K562 (cell line): ENCODE data around the gene GAMT. TPM values are rescaled to one million over a fixed set of nuclear protein-coding genes. Genes with fewer than 3 reads are reported as not detected.

ENCODE experiments used
- ATAC-seq: fragments of 200-7000 bp; cut with Tn5 transposase; 3 replicates; pipeline ENCODE4 v1.9.1; 2020; ENCODE audit warnings: moderate library complexity
- BruUV-seq: library from RNA; stranded (reverse); fragments of 400-500 nt; replicated peaks from 2 replicates; lab custom pipeline; 2021; lab: Mats Ljungman, UMichigan
- CTCF ChIA-PET: fragments of 300-600 bp; formaldehyde crosslinking; extraction: SDS; loops from one replicate; lab custom pipeline; 2021; ENCODE audit warnings: low intra/inter-chr PET ratio; lab: Yijun Ruan, JAX
- POLR2A ChIA-PET: fragments of 300-600, 350-650 bp; sonication (Branson Sonifier 250); formaldehyde crosslinking; extraction: SDS; loops from one replicate; lab custom pipeline; 2021; ENCODE audit warnings: antibody characterized with exemption, inconsistent platforms; lab: Yijun Ruan, JAX
- DNase-seq, 4 experiments: peaks; one replicate each; pipeline versions ENCODE4 v3.0.0 to v3.0.0-alpha.2; 2011 to 2018; ENCODE audit warnings: low spot score in 3 of 4, mixed read lengths in 3 of 4; ENCODE audit errors: extremely low read depth in 1 of 4
- FAIRE-seq: peaks from 2 replicates; lab custom pipeline; 2011; peaks lifted over from hg19 to GRCh38; lab: Jason Lieb, UNC
- H2AFZ ChIP-seq: 2 replicates; pipeline ENCODE4 v1.6.0; 2011; ENCODE audit warnings: low read depth, low read length, control low read depth, inconsistent platforms
- H3K27ac ChIP-seq: fragments of 200-600 bp; 3 replicates; pipeline ENCODE4 v1.8.0; 2011; ENCODE audit warnings: low read depth, mild to moderate bottlenecking, control low read depth, inconsistent platforms, low read length, moderate library complexity, mixed read lengths; ENCODE audit errors: extremely low read depth
- H3K27me3 ChIP-seq, 2 experiments: fragments of 300-600 bp in 1 of 2; 2 replicates in 1 of 2; 3 replicates in 1 of 2; pipeline versions ENCODE4 v1.6.0 to v1.8.0; 2011; ENCODE audit warnings: inconsistent platforms in 2 of 2, low read length in 2 of 2, mild to moderate bottlenecking in 1 of 2, mixed read lengths in 1 of 2, moderate library complexity in 1 of 2; ENCODE audit not compliant: control insufficient read depth in 2 of 2, insufficient read depth in 2 of 2
- H3K36me3 ChIP-seq: fragments of 300-600 bp; 3 replicates; pipeline ENCODE4 v1.8.0; 2011; ENCODE audit warnings: mild to moderate bottlenecking, low read length, inconsistent platforms; ENCODE audit not compliant: control insufficient read depth, insufficient read depth
- H3K4me1 ChIP-seq, 2 experiments: fragments of 200-600 bp in 1 of 2; replicated peaks in 1 of 2; 2 replicates in 1 of 2; 3 replicates in 1 of 2; pipeline versions ENCODE4 v1.5.1 to v1.8.0; 2011; ENCODE audit warnings: inconsistent platforms in 2 of 2, low read length in 2 of 2, mild to moderate bottlenecking in 1 of 2, mixed read lengths in 1 of 2, moderate library complexity in 1 of 2; ENCODE audit not compliant: control insufficient read depth in 2 of 2, insufficient read depth in 2 of 2
- H3K4me2 ChIP-seq: 2 replicates; pipeline ENCODE4 v1.6.1; 2011; ENCODE audit warnings: low read length, control low read depth, inconsistent platforms, mixed read lengths; ENCODE audit not compliant: insufficient read depth
- H3K4me3 ChIP-seq: fragments of 200-600 bp; sonication (generic), shearing (Covaris generic); 2 replicates; pipeline ENCODE4 v1.5.1; 2016; ENCODE audit warnings: control low read depth, inconsistent platforms
- H3K79me2 ChIP-seq: fragments of 200-600 bp; 3 replicates; pipeline ENCODE4 v1.8.0; 2011; ENCODE audit warnings: low read length, inconsistent platforms; ENCODE audit not compliant: control insufficient read depth, insufficient read depth
- H3K9ac ChIP-seq, 2 experiments: 2 replicates each; pipeline versions ENCODE4 v1.6.0 to v1.6.1; 2011; ENCODE audit warnings: low read depth in 2 of 2, low read length in 2 of 2, control low read depth in 1 of 2, inconsistent platforms in 1 of 2, mild to moderate bottlenecking in 1 of 2, mixed read lengths in 1 of 2; ENCODE audit not compliant: insufficient read depth in 1 of 2
- H3K9me1 ChIP-seq: one replicate; pipeline ENCODE4 v1.6.0; 2011; ENCODE audit warnings: inconsistent platforms, mild to moderate bottlenecking, low read length, moderate library complexity; ENCODE audit not compliant: control insufficient read depth, insufficient read depth
- H3K9me3 ChIP-seq: replicated peaks from 2 replicates; pipeline ENCODE4 v1.5.1; 2011; ENCODE audit warnings: low read depth, low read length, inconsistent platforms; ENCODE audit not compliant: control insufficient read depth, insufficient read depth
- H4K20me1 ChIP-seq: replicated peaks from 2 replicates; pipeline ENCODE4 v1.6.1; 2011; ENCODE audit warnings: low read length, inconsistent platforms, mixed read lengths; ENCODE audit not compliant: control insufficient read depth, insufficient read depth
- HNRNPL ChIP-seq: fragments of 200-400 bp; formaldehyde crosslinking; IDR thresholded peaks from 2 replicates; pipeline ENCODE4 v1.6.1; 2017; ENCODE audit warnings: low read depth, mild to moderate bottlenecking, low read length
- NFIC ChIP-seq: fragments of 450-650 bp; IDR thresholded peaks from 2 replicates; pipeline ENCODE4 v1.6.1; 2017; ENCODE audit warnings: mild to moderate bottlenecking, inconsistent platforms
- PCBP1 ChIP-seq: fragments of 200-400 bp; formaldehyde crosslinking; IDR thresholded peaks from 2 replicates; pipeline ENCODE4 v1.6.1; 2018; ENCODE audit warnings: mild to moderate bottlenecking, low read depth, low read length; ENCODE audit not compliant: poor library complexity, severe bottlenecking
- PCBP2 ChIP-seq: fragments of 200-400 bp; formaldehyde crosslinking; IDR thresholded peaks from 2 replicates; pipeline ENCODE4 v1.6.1; 2018; ENCODE audit warnings: low read length, low read depth, mild to moderate bottlenecking, moderate library complexity; ENCODE audit not compliant: poor library complexity, severe bottlenecking
- POLR2A ChIP-seq: fragments of 450-650 bp; conservative IDR thresholded peaks from 2 replicates; pipeline ENCODE4 v1.6.1; 2016
- POLR2G ChIP-seq: fragments of 200-400 bp; formaldehyde crosslinking; IDR thresholded peaks from 2 replicates; pipeline ENCODE4 v1.6.1; 2017; ENCODE audit warnings: low read depth, mild to moderate bottlenecking, antibody characterized with exemption, low read length, moderate library complexity
- RBFOX2 ChIP-seq: fragments of 200-400 bp; formaldehyde crosslinking; IDR thresholded peaks from 2 replicates; pipeline ENCODE4 v1.6.1; 2017; ENCODE audit warnings: low read depth, mild to moderate bottlenecking, low read length, moderate library complexity
- SUPT5H ChIP-seq: fragments of 450-650 bp; IDR thresholded peaks from 2 replicates; pipeline ENCODE4 v1.6.1; 2016
- TAF7 ChIP-seq: fragments of 450-650 bp; IDR thresholded peaks from 2 replicates; pipeline ENCODE4 v1.6.1; 2016; ENCODE audit warnings: missing genetic modification characterization, missing compliant biosample characterization
- UBTF ChIP-seq, 2 experiments: IDR thresholded peaks; 2 replicates each; pipeline ENCODE4 v1.6.1; 2012; ENCODE audit warnings: improper control_type of control experiment in 2 of 2, low read depth in 2 of 2, low read length in 2 of 2, borderline replicate concordance in 1 of 2
- USF1 ChIP-seq: sonication (generic); formaldehyde crosslinking; IDR thresholded peaks from 2 replicates; pipeline ENCODE4 v1.9.0; 2022; ENCODE audit warnings: mild to moderate bottlenecking, missing genetic modification reagents
- WGBS: fragments of 100-300 bp; shearing (Covaris generic); methylation state at CpG from one replicate; pipeline ENCODE4 v1.1.6; 2016; ENCODE audit warnings: low coverage, mixed read lengths; ENCODE audit not compliant: insufficient coverage; ENCODE audit errors: missing lambda C conversion rate; 5-methylcytosine and 5-hydroxymethylcytosine counted together
- in situ Hi-C: fragments of 300-500 bp; cut with MboI; formaldehyde crosslinking; loops from 4 replicates; pipeline ENCODE4 v1.15.0; 2018; ENCODE audit warnings: inconsistent platforms, mixed read lengths
- intact Hi-C: fragments of 100-400 bp; cut with micrococcal nuclease; formaldehyde crosslinking; loops from 2 replicates; pipeline ENCODE4 v1.14.2; 2022
- polyA plus RNA-seq, 8 experiments: library from polyadenylated mRNA; depleted of rRNA in 4 of 8; stranded (reverse) in 5 of 8; unstranded in 3 of 8; fragments of >200 nt; fragmentation: Nextera tagmentation in 2 of 8; fragmentation: Illumina TruSeq in 1 of 8; extraction: Ambion mirVana in 2 of 8; extraction: Trizol in 1 of 8; gene quantifications; 2 replicates each; pipeline versions ENCODE4 v1.2.1 to v1.2.3, GENCODE V29; 2011 to 2014; ENCODE audit warnings: inconsistent platforms in 1 of 8, missing spikeins in 1 of 8
- total RNA-seq, 7 experiments: library from RNA; depleted of rRNA in 6 of 7; stranded (reverse); fragments of >200 nt in 6 of 7; fragmentation: Illumina TruSeq in 2 of 7; extraction: Trizol in 2 of 7; gene quantifications; 2 replicates each; pipeline versions ENCODE4 v1.2.1 to v1.2.3, GENCODE V29; 2011 to 2021; ENCODE audit warnings: low replicate concordance in 1 of 7
- TF ChIP-seq, protein P1 (sequence below): sonication (generic); formaldehyde crosslinking; IDR thresholded peaks from 2 replicates; pipeline ENCODE4 v1.8.1; 2023; ENCODE audit warnings: mild to moderate bottlenecking, missing genetic modification reagents

The GAMT gene
- total and polyA plus RNA-seq, 9 of the 15 experiments (the other 6 are each of a cell fraction or from before 2014, with no cell fraction given), result 1.3 to 35.3 (median 27.2) TPM

GRCh38 chr19:1395194-1396018, 5.9 kb downstream of the GAMT start:
- H3K9me1 ChIP-seq, result no peaks in the 10 kb centered on the region
- no peak for ATAC-seq
- TF ChIP-seq, protein P1, sequence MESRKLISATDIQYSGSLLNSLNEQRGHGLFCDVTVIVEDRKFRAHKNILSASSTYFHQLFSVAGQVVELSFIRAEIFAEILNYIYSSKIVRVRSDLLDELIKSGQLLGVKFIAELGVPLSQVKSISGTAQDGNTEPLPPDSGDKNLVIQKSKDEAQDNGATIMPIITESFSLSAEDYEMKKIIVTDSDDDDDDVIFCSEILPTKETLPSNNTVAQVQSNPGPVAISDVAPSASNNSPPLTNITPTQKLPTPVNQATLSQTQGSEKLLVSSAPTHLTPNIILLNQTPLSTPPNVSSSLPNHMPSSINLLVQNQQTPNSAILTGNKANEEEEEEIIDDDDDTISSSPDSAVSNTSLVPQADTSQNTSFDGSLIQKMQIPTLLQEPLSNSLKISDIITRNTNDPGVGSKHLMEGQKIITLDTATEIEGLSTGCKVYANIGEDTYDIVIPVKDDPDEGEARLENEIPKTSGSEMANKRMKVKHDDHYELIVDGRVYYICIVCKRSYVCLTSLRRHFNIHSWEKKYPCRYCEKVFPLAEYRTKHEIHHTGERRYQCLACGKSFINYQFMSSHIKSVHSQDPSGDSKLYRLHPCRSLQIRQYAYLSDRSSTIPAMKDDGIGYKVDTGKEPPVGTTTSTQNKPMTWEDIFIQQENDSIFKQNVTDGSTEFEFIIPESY, result peak; percentile 99
- TF ChIP-seq PCBP1, result peak; percentile 47
- peak; percentile 49 for TF ChIP-seq POLR2G
- TF ChIP-seq SUPT5H, result peak; percentile 4
- TF ChIP-seq POLR2A, result peak; percentile 9; the same call in 1 of the 2 replicates
- no peak for TF ChIP-seq UBTF (IDR thresholded peaks at IDR 0.05; ENCODE audit: borderline replicate concordance in 1 of 2, low read depth in 2 of 2, low read length in 2 of 2)
- TF ChIP-seq TAF7 (tag), result no peak
- no peak for TF ChIP-seq PCBP2
- 0 out of 2 replicates have a peak, but pooled peaks have one; percentile 6 for TF ChIP-seq USF1 (CRISPR knock-in tag)
- peak; percentile 68 for TF ChIP-seq NFIC
- peak; percentile 17; the same call in 1 of the 2 replicates for TF ChIP-seq HNRNPL
- peak; percentile 57 for TF ChIP-seq RBFOX2
- TF ChIP-seq, all 486 proteins: peak for 9
- CTCF ChIA-PET, result no interaction called here
- H3K27me3 ChIP-seq, result no peaks in the 10 kb centered on the region
- BruUV-seq, result no TSS peak
- no peak overlapping the region for H3K4me3 ChIP-seq
- no peak for FAIRE-seq
- in situ Hi-C loops (no loop called here), intact Hi-C loops (no loop called here)
- no peak for DNase-seq
- H3K9ac ChIP-seq, result peak overlapping the region in 1 of 2 experiments; percentile 75; a peak in 2 of 4 replicates
- H3K36me3 ChIP-seq, result peaks cover 55% of the 10 kb centered on the region; the same call in 2 of the 3 replicates
- H3K4me2 ChIP-seq, result no peak overlapping the region
- POLR2A ChIA-PET, result interaction anchor here (0.6 to 1.3 kb wide), 2 partner anchors 15 to 127 kb away, joined by 3 to 4 read pairs; no protein-coding TSS in a partner anchor
- peaks cover 7% of the 10 kb centered on the region; the same call in 1 of the 2 replicates for H4K20me1 ChIP-seq
- H3K79me2 ChIP-seq, result peaks cover 4% of the 10 kb centered on the region
- H3K9me3 ChIP-seq, result no peaks in the 10 kb centered on the region
- peaks cover 3 to 75% of the 10 kb centered on the region in 2 experiments; a peak in 3 of 5 replicates for H3K4me1 ChIP-seq
- 86% methylated on average over 24 of the region's 52 CpGs for WGBS
- H3K27ac ChIP-seq, result no peak overlapping the region
- H2AFZ ChIP-seq, result no peak overlapping the region
